Umbilical cord (tissue), 2 donors: Measurements from ENCODE around the gene NRP2. TPM values are rescaled to one million over a fixed set of nuclear protein-coding genes. Genes with fewer than 3 reads are reported as not detected.
A peak's percentile ranks its signal among the peaks of the same experiment; 100 is the strongest.

ENCODE experiments used
- DNase-seq: peaks from one replicate; pipeline ENCODE4 v3.0.0-alpha.2; 2015; ENCODE audit warnings: low spot score
- total RNA-seq: library from RNA; depleted of rRNA; stranded (reverse); fragments of >200 nt; gene quantifications from one replicate; pipeline ENCODE4 v1.2.3, GENCODE V29; 2014; ENCODE audit warnings: low replicate concordance; ENCODE audit not compliant: insufficient read depth

The NRP2 gene
- total RNA-seq, 1 donor from 2014 or later: 167 TPM

DNA sequence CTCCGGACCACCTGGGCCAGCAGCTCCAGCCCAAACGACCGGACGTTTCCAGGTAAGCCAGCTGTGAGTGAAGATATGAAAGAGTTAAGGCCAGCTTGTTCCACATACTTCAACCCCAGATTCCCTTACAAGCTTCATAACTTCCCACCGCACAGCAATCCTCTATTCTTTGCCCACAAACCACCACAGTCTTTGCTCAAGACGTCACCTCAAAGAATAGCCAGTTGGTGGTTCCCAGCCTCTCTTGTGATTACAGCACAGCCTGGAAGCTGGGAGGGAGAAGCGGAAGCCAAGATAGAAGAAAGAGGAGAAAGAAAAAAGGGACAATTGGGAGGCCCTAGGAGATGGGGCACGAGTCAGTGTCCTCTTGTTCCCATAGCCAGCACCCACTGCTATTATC, 70.6 kb downstream of the NRP2 start:
- no peak for DNase-seq

DNA sequence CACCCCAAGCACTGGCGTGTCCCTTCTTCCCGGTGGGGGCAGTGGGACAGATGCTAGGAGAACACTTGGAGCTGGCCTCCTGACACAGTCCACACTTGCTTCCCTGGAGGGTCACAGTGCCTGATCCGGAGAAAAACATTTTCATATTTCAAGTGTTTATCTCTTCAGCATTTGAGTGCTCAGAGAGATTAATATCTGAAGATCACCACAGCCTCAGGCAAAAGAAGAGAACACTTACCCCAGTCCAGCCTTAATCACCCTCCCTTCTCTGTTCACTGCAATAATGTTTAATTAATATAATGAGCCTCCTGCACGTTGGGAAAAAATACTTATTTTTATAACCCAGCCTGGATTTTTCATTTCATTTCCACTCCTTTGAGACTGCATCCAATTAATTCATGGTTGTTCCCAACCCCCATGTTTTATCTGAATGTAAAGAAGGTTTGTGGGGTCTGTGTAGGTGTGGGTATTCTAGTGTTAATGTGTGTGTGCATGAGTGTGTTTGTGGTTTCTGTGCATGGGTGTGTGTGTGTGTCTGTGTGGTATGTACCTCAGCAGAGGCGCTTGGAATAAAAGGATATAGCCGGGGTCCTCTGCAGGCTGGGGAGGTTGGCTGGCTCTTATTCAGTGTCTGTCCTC, 72.1 kb downstream of the NRP2 start:
- DNase-seq: no peak

DNA sequence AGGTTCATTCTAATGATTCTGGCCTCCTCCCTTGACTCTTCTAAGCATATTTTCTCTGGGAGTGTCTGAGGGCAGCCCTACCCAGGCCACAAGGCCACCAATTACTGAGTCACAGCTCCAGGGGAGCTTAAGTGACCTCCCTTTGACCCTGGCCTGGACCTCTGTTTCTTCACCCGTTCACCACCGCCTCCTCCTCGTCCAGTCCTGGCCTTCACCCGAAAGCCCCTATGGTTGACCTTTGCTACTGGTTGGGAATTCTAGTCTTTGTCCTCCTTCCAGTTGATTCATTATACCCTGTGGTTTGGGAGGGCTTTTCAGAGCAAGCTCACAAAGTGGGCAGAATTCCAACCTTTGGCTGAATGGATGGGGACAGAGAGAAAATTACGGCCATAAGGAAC, 72.6 kb downstream of the NRP2 start:
- no peak for DNase-seq

DNA sequence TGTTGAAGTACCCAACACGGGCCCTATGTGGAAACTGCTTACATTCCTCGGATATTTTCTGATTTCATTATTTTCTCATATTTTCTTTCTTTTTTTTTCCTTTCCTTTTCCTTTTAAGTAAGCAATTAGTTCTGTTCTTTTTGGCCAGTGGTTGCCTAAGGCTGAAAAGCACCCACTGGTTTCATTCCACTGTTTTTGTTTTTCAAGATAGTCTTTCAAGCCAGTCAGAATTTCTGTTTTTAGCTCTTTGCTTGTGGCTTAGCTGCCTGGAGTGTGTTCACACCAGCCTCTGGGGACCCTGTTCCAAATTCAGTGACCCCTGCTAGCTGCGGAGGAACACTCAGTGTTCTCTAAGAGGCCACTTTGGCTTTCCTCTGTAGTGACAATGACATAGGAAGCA, 73.6 kb downstream of the NRP2 start:
- DNase-seq: no peak

DNA sequence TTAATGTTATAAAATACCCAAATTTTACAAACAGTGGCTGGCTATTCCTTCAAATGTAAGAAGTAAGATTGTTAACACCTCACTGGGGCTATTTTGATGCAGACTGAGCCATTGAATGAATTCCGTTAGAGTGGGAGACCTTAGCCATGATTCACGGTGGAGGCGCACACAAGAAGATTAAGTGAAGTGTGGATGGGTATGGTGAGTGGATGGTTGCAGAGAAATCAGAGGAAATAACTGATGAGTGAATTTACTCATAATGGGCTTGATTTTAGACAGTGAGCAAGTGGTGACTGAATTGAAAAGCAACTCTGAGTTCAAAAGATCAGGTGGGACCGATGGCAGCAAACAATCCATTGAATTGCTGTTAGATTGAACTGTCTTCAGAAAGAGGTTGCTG, 75.0 kb downstream of the NRP2 start:
- DNase-seq: no peak

DNA sequence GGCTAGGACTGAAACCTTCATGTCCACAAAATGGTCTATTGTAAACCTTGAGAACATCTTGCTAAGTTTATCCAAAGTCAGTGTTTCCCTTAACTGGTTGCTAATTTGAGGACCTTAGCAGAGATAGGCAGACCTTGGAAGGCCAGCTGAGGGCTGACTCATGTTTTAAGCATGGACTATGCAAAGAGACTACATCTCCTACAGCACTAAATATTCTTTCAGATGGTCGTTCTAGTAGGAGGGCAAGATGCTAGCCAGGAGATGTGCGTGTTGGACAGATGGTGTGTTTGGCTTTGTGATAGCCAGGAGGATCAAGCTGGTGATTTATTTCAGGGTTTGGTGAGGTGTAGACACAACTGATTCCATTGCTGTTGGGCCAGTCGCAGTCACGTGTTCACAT, 75.8 kb downstream of the NRP2 start:
- peak; percentile 78 for DNase-seq

DNA sequence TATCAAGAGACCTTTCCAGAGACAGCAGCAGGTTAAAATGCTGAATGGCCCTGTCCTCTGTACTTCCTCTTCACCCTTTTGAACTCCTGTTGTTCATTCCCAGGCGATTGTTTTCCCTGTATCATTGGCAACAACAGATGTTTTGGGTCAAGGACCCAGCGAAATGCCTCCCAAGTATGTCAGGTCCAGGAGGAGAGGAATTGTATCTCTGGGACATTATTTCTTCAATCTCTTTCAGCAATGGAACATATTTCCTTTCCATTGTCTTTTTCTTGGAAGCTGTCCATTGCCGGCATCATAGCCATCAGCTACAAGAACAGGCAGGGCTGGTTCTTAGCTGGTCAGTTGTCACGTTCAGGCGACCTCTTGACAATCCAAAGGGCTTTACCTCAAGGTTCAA, 76.2 kb downstream of the NRP2 start:
- no peak for DNase-seq

DNA sequence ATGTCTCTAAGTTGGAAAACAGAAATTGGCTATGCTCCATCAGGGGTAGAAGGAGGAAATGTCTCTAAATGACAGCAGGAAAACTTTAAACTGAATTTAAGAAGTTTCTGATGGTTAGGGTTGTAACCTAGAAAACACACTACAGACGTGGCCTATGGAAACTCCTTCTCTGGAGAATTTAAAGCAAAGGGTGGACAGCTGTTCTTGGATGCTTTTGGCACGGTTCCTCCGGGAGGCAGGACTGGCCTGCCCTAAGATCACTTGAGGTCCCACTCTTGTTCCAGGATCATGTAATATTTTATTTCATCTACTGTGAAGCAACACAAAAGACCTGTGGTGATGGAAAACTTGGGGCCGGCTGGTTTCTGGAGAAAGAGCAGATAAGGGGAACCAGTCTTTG, 77.0 kb downstream of the NRP2 start:
- DNase-seq: peak; percentile 75

DNA sequence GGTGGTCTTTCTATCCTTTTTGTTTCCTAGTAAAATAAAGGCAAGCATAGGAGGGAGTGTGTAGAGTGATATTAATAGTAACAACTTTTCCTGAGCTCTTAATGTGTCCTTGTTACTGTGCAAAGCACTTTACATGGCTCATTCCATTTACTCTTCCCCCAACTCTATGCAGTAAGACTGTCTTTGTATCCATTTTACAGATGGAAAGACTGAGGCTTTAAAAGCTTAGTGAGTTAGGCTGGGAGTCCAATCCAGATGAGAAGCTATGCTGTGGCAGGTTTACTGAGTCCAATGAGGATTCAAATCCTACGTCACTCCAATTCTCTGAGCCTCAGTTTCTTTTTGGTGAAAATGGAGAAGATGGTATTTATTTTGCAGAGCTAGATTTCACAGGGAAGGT, 77.4 kb downstream of the NRP2 start:
- no peak for DNase-seq

DNA sequence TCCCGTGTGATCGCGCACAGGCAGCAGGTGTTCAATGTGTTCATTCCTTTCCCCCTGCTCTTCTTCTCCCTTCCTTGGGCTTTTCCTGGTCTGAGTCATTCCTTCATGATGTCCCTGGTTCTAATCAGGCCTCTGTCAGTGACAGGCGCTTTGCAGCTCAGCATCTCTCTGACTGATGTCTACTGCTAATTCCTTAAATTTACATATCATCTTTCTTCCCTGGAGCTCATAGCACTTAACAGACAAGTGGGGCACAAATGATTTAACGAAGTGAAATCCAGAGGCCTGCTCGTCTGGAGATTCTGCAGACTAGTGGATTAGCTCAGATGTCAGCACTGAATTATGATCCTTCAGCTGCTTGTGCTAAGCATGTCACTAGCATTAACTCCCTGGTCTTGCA, 77.9 kb downstream of the NRP2 start:
- DNase-seq: peak; percentile 85

DNA sequence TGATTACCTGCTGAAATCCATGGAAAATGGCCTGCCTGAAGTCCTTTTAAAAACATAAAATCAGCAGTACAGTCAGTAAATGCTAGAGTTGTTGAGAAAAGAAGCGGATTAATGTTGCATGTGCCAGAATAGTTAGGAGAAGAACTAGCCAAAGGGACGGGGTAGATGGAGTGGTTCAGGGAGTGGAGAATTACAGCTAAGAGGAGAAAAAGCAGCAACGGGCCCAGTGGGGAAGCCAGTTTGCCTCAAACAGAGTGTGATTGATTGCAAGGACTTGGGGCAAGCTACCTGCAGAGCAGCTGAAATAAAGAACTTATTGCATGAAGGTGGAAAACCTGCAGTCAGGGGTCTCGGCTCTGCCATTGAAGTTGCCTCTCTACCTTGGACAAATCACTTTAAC, 79.1 kb downstream of the NRP2 start:
- no peak for DNase-seq

DNA sequence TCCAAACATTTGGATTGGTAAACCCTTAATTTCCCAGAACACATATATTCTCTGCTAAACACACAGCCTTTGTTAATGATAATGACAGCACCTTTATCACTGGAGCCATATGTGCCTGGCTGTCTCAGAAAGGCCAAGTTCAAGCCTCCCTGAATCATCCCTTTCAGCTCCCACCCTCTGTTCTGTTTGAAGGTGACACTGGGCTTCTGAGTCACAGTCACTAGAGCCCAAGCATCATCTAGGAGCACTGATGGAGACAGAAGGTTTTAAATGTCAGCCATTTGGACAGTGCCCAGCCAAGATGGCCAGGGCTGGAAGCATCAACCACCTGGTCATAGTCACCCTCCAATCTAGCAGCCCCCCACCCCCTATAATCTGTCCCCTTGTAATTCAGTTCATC, 80.6 kb downstream of the NRP2 start:
- no peak for DNase-seq

DNA sequence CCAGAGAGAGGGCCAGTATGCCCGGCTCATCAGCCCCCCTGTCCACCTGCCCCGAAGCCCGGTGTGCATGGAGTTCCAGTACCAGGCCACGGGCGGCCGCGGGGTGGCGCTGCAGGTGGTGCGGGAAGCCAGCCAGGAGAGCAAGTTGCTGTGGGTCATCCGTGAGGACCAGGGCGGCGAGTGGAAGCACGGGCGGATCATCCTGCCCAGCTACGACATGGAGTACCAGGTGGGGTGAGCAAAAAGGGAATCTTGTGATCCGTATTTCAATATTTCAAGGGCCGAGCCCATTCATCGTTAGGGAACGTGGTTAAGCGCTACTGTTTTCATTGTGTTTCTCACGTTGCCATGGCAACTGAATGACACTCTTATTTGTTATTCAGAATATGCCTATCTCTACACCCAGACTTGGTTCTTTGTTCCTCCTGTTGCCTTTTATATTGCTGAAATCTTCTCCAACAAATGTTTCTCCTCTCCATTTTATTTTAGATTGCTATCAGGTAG, 81.5 kb downstream of the NRP2 start:
- peak; percentile 52 for DNase-seq

DNA sequence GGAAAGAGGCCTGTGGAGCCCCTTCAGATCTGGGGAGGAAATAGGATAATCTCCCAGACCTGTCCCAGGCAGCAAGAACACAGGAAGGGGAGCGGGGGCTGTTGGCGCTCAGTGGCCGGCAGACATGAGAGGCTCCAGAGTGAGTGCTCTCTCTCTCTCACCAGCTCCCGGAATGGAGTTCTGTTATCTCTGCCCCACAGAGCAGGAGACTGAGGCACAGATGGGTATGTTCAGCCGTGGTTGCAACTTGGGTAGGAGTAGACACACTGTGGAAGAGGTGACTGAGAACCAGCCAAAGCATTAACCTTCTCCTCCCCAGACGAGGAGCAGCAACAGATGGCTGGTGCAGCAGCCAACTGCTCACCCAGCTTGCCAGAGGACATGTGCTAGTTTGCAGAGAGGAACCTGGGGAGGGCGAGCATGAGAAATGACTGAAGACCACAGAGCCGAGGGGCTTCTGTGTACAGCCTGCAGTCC, 82.0 kb downstream of the NRP2 start:
- no peak for DNase-seq

DNA sequence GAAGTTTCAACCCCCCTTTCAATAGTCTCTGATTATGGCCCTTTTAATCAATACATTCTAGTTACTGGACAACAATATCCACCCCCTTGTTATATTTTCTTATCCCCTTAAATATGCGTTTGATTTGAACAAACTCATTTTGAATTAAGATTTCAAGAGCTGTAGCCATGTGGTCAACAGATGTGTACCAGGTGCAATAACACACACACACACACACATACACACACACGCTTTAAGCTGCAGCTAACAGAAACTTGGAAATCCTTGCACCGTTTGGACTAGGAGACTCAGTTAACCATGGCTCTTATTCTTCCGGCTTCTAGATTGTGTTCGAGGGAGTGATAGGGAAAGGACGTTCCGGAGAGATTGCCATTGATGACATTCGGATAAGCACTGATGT, 82.8 kb downstream of the NRP2 start:
- no peak for DNase-seq

DNA sequence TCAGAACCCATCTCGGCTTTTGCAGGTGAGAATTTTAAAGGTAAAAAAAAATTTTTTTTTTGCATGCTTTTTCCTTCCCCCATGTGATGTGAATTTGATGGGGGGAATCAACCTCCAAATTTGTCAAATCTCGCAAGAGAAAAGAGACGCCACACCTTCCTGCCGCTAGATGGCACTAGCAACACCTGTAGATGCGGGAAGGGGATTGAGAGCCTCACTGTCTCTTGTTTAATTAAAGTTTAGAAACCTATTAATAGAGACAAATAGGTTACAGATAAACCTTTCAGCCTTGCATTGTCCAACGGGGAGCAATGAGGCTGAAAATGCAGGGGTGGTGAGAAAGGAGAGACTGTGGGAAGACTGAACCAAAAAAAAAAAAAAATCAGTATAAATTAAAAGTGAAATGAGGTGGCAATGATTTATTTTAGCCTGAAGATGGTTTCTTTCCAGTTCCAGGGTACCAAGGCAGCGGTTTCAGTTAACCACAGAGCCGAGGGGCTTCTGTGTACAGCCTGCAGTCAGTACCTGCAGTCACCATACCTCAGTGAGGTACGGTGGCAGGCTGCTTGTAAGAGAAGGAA, 84.6 kb downstream of the NRP2 start:
- DNase-seq: peak; percentile 80

DNA sequence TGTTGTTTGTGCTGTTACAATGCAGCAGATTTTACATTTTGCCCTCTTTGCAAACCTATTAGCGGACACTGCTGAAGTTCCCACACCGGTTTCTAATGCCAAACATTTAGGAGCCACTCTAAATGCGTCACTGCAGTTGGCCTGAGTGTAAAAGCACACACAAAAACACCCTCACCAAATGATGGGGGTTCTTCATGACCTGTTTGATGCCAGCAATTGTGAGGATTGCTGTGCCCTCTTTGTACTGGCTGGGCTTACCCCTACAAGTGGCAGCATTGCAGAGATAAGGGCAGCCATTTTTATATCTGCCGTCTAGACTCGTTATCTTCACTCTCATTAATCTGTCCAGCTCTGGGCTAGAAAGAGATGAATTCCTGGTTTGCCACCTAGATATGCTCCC, 85.3 kb downstream of the NRP2 start:
- DNase-seq: peak; percentile 35

DNA sequence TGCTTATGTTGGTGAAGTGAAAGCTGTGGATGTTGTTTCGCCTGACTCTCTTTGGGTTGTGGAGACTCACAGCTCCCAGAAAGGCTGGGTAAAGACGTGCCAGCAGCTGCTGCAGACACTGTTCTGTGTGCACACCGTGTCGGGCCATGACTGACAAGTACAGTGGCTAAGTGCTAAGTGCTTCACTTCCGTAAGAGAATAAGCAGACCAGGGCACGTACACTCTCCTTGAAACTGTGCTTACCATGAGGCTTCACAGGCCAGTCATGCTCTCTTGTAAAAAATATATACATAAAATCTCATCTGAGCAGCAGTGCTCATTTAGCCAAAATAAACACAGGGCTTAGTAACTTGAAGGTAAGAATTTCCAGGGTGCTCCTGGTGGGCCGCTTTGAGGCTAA, 86.0 kb downstream of the NRP2 start:
- DNase-seq: peak; percentile 73

DNA sequence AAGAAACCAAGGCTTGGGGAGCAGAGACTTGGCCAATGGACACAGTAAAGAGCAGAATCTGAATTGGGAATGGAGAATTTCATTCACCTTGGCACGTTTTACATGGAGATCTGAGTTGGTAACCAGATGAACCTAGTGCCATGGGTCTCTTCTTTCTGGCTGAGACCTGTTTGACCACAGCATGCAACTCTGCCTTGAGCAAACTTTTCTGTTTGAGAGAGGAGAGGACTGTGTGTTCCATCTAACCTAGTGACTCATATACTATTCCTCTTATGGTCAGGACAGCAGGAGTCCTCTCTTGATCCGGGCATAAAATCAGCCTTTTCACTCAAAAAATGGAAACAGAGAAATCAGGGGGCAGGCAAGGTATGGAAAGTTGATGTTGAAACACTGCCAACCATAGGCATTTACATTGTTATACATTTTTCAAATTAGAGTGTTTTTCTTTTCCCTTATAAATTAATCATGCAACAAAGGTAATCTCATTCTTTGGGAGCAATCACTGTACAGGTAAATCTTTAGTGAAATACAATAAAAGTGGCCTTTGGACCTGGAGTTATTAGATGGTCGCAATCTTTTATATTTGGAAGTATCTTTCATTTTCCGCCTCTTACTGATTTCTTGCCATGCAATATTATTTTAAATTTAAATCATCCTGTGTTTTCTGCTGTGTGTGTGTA, 86.7 kb downstream of the NRP2 start:
- peak; percentile 32 for DNase-seq

DNA sequence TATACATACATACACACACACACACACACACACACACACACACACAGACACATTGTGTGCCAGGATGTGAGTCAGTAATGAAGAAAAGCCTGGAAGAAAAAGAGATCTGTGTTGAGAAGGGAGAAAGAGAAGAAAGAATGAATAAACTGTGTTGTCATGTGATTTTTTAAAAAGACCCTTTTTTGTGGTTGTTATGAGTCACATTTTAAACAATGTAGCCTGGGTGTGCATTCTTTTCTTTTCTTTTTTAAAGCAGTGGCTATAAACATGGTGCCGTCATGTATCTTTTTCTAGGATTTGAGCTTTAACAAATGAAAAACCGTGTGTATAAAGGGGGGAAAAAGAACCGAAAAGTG, 87.2 kb downstream of the NRP2 start:
- DNase-seq: peak; percentile 38

DNA sequence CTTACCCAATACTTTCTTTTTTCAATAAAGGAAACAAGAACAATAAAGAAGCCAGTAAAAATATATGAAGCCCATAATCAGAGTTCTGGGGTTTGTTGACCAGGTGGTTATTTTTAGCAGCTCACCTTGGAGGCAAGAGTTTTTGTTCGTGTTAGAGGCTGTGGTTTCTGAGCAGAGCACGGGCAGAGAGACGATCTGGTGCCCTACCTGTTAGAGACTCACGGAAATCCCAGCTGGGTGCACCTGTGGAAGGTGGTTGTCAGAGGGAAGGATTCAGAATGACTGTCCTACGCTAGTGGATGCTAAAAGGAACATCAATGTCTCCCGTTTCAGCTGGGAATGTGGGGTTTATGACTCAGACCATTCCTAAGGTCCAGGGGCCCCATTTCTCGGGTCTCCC, 87.6 kb downstream of the NRP2 start:
- no peak for DNase-seq

DNA sequence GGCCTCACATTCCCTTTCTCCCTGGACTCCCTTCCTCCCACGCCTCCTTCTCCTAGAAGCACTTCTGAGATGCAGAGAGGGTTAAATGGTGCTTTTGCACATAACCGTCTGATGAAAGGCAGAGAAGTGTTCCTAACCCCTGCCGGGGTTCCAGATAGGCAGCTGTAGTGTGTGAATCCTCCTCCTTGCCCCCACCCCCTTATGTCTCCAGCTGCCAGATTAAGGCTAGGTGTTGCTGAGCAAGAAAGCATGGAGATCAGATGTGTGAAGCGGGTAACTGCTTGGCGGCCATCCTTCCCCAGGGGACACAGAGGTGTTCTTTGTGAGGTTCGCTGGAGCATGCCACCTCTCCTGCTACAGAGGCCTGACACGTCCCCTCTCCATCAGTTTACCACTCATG, 88.3 kb downstream of the NRP2 start:
- no peak for DNase-seq

DNA sequence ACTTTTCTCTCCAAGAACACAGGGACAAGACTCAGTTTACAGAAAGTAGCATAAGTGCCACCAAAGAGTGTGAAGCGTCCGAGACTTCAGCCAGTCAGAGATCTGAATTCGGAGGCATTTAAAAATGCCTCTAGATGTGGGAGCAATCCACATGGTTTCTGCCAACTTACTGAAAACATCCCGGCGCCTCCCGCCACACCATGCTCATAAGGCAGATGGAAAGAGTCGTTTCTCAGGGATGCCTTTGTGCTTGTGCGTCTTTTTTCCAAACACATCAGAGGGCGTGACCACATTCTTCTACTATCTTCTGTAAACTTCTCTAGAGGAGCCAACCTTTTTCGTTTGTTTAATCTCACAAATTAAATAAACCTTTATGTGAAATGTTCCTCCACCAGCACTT, 88.7 kb downstream of the NRP2 start:
- peak; percentile 51 for DNase-seq
